Ecto neural progenitor cell (in vitro differentiated cells): ENCODE measurements around the gene LRP1B.

ENCODE experiments used
- DNase-seq: peaks from one replicate; pipeline ENCODE4 v3.0.0-alpha.2; 2018; ENCODE audit warnings: low spot score

The LRP1B gene

GRCh38 chr2:141957827-141958450 lies 172.9 kb downstream of the LRP1B start:
- DNase-seq, result no peak

- no peak for DNase-seq
These were observed 173.5 kb downstream of the LRP1B start for GRCh38 chr2:141957321-141957720.

- DNase-seq, result no peak
These were observed 183.3 kb downstream of the LRP1B start for GRCh38 chr2:141947396-141948114.

GRCh38 chr2:141946016-141946415 lies 184.8 kb downstream of the LRP1B start:
- no peak for DNase-seq

- DNase-seq, result no peak
These were observed 186.9 kb downstream of the LRP1B start for GRCh38 chr2:141943918-141944317.

GRCh38 chr2:141942006-141942789 lies 188.6 kb downstream of the LRP1B start:
- DNase-seq, result no peak

- no peak for DNase-seq
These were observed 189.6 kb downstream of the LRP1B start for GRCh38 chr2:141941210-141941714.

- no peak for DNase-seq
These were observed 190.1 kb downstream of the LRP1B start for GRCh38 chr2:141940709-141941108.

- no peak for DNase-seq
These were observed 197.6 kb downstream of the LRP1B start for GRCh38 chr2:141933226-141933625.

- DNase-seq, result no peak
These were observed 198.6 kb downstream of the LRP1B start for GRCh38 chr2:141932261-141932660.

GRCh38 chr2:141931797-141932196 lies 199.0 kb downstream of the LRP1B start:
- DNase-seq, result no peak

GRCh38 chr2:141930803-141931202 lies 200.0 kb downstream of the LRP1B start:
- DNase-seq, result no peak

GRCh38 chr2:141929331-141930252 lies 201.2 kb downstream of the LRP1B start:
- no peak for DNase-seq

GRCh38 chr2:141928476-141928875 lies 202.3 kb downstream of the LRP1B start:
- DNase-seq, result no peak

- no peak for DNase-seq
These were observed 203.3 kb downstream of the LRP1B start for GRCh38 chr2:141927536-141927935.

GRCh38 chr2:141925511-141925910 lies 205.3 kb downstream of the LRP1B start:
- no peak for DNase-seq

GRCh38 chr2:141923657-141924056 lies 207.2 kb downstream of the LRP1B start:
- DNase-seq, result no peak

- DNase-seq, result peak; percentile 53
These were observed 219.2 kb downstream of the LRP1B start for GRCh38 chr2:141911485-141912066.

GRCh38 chr2:141906678-141907077 lies 224.1 kb downstream of the LRP1B start:
- no peak for DNase-seq

GRCh38 chr2:141900826-141901225 lies 230.0 kb downstream of the LRP1B start:
- DNase-seq, result no peak

GRCh38 chr2:141899740-141900139 lies 231.1 kb downstream of the LRP1B start:
- DNase-seq, result no peak
